Gastrocnemius medialis (tissue), 4 donors: ENCODE data around the gene APH1B.
"Not testable (repeated sequence)": the region's sequence is repeated elsewhere in the genome, so short reads cannot be mapped to it uniquely, and the experiment has no call there.

Source experiments
- CTCF ChIP-seq, 5 experiments: fragments of 450-650 bp in 3 of 5; fragments of 200-600 bp in 2 of 5; sonication (generic) in 2 of 5; IDR thresholded peaks in 4 of 5; conservative IDR thresholded peaks in 1 of 5; 1 replicate in 4 of 5; 2 replicates in 1 of 5; pipeline ENCODE4 v1.5.1; 2016 to 2019; ENCODE audit warnings: antibody characterized with exemption in 5 of 5, mild to moderate bottlenecking in 3 of 5, moderate library complexity in 3 of 5
- POLR2A ChIP-seq, 2 donors: fragments of 450-650 bp; IDR thresholded peaks; one replicate each; pipeline ENCODE4 v1.6.1; 2017; ENCODE audit warnings: antibody characterized with exemption in 2 of 2, mild to moderate bottlenecking in 2 of 2, moderate library complexity in 2 of 2

GRCh38 chr15:63320446-63320845, 43.0 kb downstream of the APH1B start:
- TF ChIP-seq CTCF (IDR thresholded peaks at IDR 0.05 in 4 of 5, conservative IDR thresholded peaks at IDR 0.05 in 1 of 5); POLR2A (IDR thresholded peaks at IDR 0.05): not testable (repeated sequence)
